ENCODE results near the gene ESYT3.

ESYT3 gene, protein sequence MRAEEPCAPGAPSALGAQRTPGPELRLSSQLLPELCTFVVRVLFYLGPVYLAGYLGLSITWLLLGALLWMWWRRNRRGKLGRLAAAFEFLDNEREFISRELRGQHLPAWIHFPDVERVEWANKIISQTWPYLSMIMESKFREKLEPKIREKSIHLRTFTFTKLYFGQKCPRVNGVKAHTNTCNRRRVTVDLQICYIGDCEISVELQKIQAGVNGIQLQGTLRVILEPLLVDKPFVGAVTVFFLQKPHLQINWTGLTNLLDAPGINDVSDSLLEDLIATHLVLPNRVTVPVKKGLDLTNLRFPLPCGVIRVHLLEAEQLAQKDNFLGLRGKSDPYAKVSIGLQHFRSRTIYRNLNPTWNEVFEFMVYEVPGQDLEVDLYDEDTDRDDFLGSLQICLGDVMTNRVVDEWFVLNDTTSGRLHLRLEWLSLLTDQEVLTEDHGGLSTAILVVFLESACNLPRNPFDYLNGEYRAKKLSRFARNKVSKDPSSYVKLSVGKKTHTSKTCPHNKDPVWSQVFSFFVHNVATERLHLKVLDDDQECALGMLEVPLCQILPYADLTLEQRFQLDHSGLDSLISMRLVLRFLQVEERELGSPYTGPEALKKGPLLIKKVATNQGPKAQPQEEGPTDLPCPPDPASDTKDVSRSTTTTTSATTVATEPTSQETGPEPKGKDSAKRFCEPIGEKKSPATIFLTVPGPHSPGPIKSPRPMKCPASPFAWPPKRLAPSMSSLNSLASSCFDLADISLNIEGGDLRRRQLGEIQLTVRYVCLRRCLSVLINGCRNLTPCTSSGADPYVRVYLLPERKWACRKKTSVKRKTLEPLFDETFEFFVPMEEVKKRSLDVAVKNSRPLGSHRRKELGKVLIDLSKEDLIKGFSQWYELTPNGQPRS

DNA sequence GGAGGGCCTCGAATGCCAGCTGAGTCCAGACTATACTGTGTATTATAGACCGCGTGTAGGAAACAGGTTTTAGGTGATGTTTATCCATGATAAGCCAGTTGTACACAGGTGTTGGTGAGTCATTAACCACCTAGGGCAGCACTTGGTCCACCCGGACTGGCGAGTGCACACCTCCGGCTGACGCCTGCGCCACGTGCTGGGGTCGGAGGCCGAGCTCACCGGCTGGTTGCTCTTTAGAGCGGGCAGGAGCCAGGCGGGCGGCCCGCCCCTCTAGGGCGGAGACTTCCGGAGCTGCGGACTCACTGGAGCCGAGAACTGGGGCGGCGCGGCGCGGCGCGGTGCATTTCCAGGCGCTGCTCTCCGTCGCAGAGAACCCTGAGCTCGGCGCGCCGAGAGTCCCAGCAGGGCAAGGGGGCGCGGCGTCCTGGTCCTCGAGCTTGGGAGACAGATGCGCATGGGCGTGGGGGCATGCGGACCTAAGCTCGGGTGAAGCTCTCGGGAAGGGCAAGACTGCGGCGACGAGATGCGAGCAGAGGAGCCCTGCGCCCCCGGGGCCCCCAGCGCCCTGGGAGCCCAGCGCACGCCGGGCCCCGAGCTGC, at the start of gene ESYT3:
Gene ESYT3, plus strand, starts transcription at position 341 of the 599 bp plus-strand sequence. Its CDS starts 183 bp downstream, at position 524.
- peak within 1 kb of the TSS; percentile 82 for H2AFZ ChIP-seq (ENCODE audit: low read depth)
- TF ChIP-seq CTCF (conservative IDR thresholded peaks at IDR 0.05; ENCODE audit: low read depth, low read length): no peak

DNA sequence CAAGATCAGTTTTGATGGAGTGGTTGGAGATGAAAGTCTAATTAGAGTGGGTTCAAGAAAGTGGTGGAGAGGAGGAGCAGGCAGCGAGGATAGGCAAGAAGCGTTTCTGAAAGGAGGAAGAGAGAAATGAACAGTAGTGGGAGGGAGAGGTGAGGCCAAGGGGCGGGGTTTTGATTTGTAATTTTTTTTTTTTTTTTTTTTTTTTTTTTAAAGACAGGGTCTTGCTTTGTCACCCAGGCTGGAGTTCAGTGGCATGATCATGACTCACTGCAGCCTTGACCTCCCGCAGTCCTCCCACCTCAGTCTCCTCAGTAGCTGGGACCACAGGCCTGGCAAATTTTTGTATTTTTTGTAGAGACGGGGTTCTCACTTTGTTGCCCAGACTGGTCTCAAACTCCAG, 49.4 kb upstream of the ESYT3 start:
- Histone ChIP-seq H3K4me2 (no peak overlapping the region), H4K20me1 (ENCODE audit: insufficient read depth) (no peaks in the 10 kb centered on the region)

More for the DNA sequence above, at the start of gene ESYT3:
- Histone ChIP-seq H4K20me1 (ENCODE audit: insufficient read depth) (no peaks in the 10 kb centered on the region), H3K79me2 (ENCODE audit: insufficient read depth, low read depth) (no peaks in the 10 kb centered on the region), H3K36me3 (ENCODE audit: insufficient read depth) (no peaks in the 10 kb centered on the region), H3K4me2 (peak within 1 kb of the TSS; percentile 25; the same call in 1 of the 2 replicates), H3K27ac (no peak within 1 kb of the TSS), H3K4me1 (ENCODE audit: low read depth, poor library complexity, severe bottlenecking) (no peaks in the 10 kb centered on the region), H3K4me3 (IDR thresholded peaks at IDR 0.05; ENCODE audit: insufficient read depth, low read depth, low read length) (no peak within 1 kb of the TSS), H3K9ac (no peak within 1 kb of the TSS), H3K27me3 (ENCODE audit: insufficient read depth, low read depth) (no peaks in the 10 kb centered on the region)

DNA sequence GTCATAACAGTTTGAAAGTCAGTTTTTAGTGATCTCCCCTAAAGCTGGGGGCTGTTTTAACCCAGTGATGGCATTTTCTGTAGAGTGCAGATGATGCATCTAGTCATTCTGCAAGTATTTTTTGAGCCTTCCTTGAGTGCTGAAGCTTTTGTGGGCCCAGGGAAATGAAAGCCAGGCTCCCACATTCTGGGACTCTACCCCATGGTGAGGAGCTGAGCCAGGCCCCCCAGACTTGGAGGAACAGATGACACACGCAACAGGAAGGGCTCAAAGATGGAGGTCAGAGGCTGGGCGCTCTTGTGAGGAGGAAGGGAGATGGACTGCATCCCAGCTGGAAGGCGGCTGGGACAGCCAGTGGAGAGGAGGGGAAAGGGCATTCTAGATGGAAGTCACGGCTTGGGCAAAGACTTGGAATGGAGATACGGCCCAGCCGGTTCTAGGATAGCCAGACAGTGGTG, 45.2 kb upstream of the ESYT3 start:
- Histone ChIP-seq H3K4me1 (ENCODE audit: low read depth, poor library complexity, severe bottlenecking) (no peaks in the 10 kb centered on the region), H2AFZ (ENCODE audit: low read depth) (no peak overlapping the region), H3K36me3 (ENCODE audit: insufficient read depth) (no peaks in the 10 kb centered on the region), H3K4me2 (no peak overlapping the region), H3K4me3 (IDR thresholded peaks at IDR 0.05; ENCODE audit: insufficient read depth, low read depth, low read length) (no peak overlapping the region), H3K79me2 (ENCODE audit: insufficient read depth, low read depth) (no peaks in the 10 kb centered on the region), H3K27me3 (ENCODE audit: insufficient read depth, low read depth) (no peaks in the 10 kb centered on the region), H3K9ac (no peak overlapping the region), H4K20me1 (ENCODE audit: insufficient read depth) (no peaks in the 10 kb centered on the region), H3K27ac (no peak overlapping the region)
- no peak for TF ChIP-seq CTCF (conservative IDR thresholded peaks at IDR 0.05; ENCODE audit: low read depth, low read length)

More for the DNA sequence above, 49.4 kb upstream of the ESYT3 start:
- H3K4me1 ChIP-seq (ENCODE audit: low read depth, poor library complexity, severe bottlenecking): no peaks in the 10 kb centered on the region
- H3K79me2 ChIP-seq (ENCODE audit: insufficient read depth, low read depth): no peaks in the 10 kb centered on the region
- H3K9ac ChIP-seq: no peak overlapping the region
- H3K4me3 ChIP-seq (IDR thresholded peaks at IDR 0.05; ENCODE audit: insufficient read depth, low read depth, low read length): no peak overlapping the region
- H3K27me3 ChIP-seq (ENCODE audit: insufficient read depth, low read depth): no peaks in the 10 kb centered on the region
- H3K36me3 ChIP-seq (ENCODE audit: insufficient read depth): no peaks in the 10 kb centered on the region
- TF ChIP-seq CTCF (conservative IDR thresholded peaks at IDR 0.05; ENCODE audit: low read depth, low read length): no peak
- H2AFZ ChIP-seq (ENCODE audit: low read depth): no peak overlapping the region
- no peak overlapping the region for H3K27ac ChIP-seq

DNA sequence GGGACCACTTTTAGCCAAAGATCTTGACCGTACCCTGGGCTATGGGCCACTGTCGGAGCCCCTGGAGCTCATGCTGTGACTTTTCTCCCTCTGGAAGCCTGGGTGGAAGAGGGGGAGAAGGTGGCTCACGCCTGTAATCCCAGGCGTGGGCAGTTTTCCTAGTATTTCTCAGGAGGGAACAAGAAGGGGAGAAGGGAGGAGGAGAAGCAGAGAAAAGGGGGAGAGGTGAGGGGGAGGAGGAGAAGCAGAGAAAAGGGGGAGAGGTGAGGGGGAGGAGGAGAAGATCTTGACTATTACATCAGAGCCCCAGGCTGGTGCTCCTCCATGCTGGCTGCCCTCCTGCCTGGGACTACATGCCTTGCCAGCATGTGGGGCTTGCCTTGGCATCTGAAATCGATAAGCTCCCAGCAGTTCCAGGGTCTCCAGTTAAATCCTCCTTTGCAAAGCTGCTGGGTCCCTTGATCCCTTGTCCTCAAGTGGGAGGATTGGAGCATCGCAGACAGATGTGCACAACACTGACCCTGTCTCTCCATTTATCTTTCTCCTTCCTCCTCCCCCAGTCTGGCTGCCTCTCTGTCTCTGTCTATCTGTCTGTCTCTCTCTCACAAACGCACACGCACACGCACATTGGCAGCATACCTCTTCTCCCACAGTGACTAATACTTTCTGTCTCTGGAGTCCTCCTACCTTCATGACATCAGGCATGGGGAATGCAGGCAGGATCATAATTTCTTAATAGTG, 44.4 kb upstream of the ESYT3 start:
- no peak for TF ChIP-seq CTCF (conservative IDR thresholded peaks at IDR 0.05; ENCODE audit: low read depth, low read length)
- Histone ChIP-seq H3K4me3 (IDR thresholded peaks at IDR 0.05; ENCODE audit: insufficient read depth, low read depth, low read length) (no peak overlapping the region), H3K4me1 (ENCODE audit: low read depth, poor library complexity, severe bottlenecking) (no peaks in the 10 kb centered on the region), H3K4me2 (no peak overlapping the region), H3K27me3 (ENCODE audit: insufficient read depth, low read depth) (no peaks in the 10 kb centered on the region), H3K36me3 (ENCODE audit: insufficient read depth) (no peaks in the 10 kb centered on the region), H2AFZ (ENCODE audit: low read depth) (no peak overlapping the region), H4K20me1 (ENCODE audit: insufficient read depth) (no peaks in the 10 kb centered on the region), H3K79me2 (ENCODE audit: insufficient read depth, low read depth) (no peaks in the 10 kb centered on the region), H3K9ac (no peak overlapping the region), H3K27ac (no peak overlapping the region)

Measured in KMS-11 (cell line).